ENCODE results near the gene ACTG1.

ACTG1 gene

DNA sequence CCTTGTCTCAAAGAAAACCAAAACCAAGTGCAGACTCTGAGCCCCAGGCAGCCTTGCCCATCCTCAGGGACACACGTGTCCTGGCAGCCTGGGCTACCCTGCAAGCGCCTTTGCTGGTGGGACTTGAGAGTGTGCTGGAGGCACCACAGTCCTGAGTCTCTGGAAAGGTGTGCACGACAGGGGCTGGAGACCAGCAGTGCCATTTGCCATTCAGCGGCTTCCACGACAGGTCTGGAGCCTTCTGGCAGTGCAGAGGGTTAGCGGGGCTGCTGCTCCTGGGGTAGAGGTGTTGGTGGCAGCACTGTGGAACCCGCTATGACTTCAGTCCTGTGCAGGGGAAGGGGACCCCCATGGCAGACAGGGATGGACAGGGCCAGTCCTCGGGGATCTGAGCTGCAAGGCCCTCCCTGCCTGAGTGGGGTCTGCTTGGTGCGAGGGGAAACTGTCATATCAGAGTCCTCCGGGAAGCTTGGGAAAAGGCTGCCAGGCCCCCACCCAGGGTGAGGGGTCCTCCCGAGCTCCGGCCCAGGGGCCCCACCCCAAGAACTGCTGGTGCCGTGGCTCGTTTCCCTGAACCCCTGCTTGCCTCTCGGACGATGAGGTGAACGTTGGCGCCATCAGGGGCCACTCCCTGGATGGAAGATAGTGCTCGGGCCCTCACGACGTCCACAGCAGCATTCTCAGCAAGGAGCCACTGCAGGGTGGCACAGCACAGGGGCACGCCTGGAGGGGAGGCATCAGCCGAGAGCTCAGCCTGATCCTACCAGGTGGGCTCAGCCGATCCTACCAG lies 32.8 kb upstream of the ACTG1 start:
- no peak for DNase-seq (ENCODE audit: low read depth)

DNA sequence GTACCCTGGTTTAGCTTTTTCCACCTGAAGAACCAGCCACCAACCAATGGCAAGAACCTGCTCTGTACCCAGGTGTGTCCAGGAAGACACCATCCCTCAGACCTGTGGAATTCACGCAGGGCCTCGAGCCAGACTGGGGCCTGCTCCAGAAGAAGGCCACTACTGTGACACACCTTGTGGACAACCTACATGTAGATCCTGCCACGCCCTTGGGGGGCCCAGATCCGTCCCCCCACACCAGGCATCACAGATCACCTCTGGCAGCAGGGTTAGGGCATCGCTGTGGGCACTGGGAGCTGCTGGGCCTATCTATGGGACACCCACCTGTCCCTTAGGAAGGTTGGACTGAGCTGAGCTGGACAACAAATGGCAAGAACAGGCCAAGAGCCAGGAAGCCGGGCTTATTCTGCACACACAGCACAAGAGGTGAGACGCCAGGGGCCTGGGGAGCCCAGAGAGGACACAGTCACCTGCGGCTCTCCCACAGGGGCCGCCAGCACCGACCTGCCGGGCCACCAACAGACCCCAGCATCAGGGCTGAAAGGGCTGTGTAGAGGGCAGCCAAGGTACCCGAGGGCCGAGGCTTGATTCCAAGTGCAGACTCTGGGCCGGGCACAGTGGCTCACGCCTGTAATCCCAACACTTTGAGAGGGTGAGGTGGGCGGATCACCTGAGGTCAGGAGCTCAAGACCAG lies 31.8 kb upstream of the ACTG1 start:
- no peak for DNase-seq (ENCODE audit: low read depth)

DNA sequence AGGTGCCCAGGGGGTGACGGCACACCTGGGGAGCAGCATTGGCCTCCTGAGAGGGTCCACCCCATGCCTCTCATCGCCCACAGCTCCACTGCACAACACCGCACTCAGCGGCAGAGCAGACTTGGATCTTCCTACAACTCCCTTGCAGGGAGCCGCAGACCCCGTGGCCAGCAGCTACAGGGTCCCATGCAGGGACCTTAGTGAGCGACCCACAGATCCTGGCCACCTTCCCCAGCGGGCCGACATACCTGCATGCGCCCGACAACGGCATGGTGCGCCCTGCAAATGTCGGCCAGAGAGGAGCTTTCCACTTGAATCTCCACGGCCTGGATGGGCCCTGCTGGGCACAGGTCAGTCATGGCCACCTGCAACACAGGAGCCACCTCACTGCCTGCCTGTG lies 31.2 kb upstream of the ACTG1 start:
- no peak for DNase-seq (ENCODE audit: low read depth)

DNA sequence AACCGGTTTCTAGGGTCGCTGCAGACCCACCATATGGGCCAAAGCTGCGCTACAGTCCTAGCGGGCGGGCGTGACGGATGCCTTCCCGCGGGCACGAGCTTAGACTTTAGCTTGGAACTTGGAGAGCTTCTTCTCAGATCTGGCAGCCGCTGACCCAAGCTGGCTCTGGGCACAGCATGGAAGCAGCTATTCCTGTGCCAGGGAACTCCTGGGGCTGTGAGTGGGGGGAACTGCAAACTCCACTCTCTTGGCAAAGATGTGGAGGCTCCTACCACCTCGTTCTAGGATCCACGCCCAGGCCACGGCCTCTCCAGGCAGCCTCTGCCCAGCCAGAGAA lies 30.7 kb upstream of the ACTG1 start:
- no peak for DNase-seq (ENCODE audit: low read depth)

DNA sequence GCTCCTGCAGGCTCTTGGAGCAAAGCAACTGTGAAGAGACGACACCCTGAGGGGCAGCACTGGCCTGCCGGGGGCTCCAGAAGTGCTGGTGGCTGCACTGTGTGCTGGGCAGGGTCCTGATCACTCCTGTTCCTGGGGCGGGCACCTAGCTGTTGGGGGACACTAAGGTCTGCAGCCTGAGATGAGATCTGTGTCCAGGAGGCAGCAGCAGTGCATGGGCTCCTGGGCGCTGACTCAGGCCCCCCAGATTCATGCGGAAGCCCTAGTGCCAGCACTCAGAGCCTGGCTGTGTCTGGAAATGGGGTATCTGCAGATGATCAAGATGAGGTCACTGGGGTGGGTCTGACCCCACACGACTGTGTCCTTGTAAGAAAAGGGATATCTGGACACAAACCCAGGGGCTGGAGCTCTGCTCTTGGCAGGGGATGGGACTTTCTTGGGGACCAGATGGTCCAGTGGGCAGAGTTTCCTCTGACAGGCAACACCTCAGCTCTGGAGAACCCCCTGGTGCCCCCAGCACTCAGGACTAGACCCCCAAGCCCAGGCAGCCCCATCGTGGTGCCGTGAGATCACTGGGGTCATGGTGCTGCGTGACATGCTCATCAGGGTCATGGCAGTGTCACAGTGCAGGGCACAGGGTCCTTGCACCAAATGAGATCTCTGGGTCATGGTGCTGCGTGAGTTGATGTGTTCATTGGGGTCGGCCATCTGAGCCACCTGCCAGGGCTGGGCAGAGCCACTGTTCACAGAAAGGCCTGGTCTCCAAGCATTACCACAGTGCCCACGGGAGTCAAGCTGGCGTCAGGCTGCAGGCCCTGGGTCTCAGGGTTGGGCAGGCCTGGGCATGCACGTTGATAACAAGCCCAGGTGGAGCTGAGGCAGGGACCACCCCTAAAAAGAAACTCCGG lies 30.1 kb upstream of the ACTG1 start:
- no peak for DNase-seq (ENCODE audit: low read depth)

DNA sequence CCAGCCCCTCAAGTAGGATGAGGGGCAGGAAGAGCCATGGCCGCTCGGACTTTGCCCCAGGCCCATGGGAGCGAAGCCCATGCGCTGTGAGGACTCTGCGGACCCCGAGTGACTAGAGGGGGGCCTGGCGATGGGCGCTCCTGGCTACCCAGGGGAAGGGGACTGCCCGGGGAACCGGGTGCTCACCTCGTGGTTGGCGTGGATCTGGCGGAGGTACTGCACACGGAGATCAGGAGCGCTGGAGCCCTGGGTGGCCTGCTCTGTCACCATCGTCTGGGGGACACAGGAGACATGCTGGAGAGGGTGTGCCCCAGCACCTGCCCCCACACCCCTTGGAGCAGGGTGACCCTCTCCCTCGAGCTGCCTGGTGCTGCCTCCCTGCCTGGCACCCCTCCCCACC lies 28.5 kb upstream of the ACTG1 start:
- DNase-seq (ENCODE audit: low read depth): no peak

DNA sequence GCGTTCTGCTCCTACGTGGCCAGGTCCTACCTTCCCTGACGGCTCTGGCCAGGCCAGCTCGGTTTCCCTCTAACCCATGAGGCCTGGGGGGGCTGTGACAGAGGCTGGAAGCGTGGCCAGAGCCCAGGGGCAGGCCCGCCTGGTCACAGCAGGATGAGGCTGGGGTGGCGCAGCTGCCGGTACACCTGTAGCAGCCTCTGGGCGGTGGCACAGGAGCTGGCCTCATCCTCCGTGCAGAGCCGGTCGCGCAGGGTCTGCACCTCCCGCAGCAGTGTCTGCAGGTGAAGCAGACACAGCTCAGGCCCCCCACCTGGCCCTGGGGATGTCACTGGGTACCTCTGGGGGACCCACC lies 28.1 kb upstream of the ACTG1 start:
- DNase-seq (ENCODE audit: low read depth): no peak

DNA sequence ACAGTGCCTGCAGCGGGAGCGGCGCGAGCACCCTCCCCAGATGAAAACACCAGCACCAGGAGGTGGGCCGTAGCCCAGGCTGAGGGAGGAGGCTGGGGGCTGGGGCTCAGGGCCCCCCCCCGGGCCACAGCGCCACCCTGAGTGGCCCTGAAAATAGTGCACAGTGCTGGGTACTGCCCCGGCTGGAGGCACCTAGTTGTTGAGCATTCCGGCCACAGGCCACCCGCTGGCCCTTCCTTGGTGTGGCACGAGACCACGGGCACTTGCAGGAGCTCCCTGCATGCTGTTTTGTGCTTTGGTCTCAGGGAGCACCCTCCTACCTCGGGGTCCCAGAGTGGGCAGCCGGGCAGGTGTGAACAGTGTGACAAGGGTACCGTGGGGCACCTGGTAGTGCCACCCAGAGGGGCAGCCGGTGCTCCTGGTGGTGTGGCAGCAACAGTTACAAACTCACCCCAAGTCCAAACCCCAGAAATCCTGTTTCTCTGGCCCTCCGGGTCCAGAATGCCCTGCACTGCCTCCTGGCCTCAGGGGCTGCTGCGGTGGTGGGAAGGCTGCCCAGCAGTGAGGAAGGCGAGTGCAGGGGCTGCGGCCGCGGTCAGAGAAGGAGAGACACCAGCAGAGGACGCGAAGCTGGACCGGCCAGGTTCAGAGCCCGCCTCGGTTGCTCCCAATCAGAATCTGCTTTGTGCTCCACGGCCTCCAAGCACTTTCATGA lies 27.5 kb upstream of the ACTG1 start:
- no peak for DNase-seq (ENCODE audit: low read depth)

DNA sequence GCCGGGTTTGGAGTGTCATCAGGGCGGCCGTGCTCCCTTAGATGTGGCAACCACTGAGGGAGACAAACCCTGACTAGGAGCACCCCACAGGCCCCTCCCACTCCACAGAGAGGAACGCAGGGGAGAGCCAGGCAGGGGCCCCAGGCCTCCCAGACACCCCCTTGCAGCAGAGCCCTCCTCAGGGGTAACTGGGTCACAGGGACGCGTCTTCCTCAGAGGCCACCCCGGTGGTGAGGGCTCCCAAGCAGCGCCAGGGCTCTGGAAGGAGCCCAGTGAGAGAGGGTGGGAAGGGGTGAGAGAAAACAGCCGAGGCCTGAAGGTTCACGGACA lies 26.9 kb upstream of the ACTG1 start:
- DNase-seq (ENCODE audit: low read depth): no peak

DNA sequence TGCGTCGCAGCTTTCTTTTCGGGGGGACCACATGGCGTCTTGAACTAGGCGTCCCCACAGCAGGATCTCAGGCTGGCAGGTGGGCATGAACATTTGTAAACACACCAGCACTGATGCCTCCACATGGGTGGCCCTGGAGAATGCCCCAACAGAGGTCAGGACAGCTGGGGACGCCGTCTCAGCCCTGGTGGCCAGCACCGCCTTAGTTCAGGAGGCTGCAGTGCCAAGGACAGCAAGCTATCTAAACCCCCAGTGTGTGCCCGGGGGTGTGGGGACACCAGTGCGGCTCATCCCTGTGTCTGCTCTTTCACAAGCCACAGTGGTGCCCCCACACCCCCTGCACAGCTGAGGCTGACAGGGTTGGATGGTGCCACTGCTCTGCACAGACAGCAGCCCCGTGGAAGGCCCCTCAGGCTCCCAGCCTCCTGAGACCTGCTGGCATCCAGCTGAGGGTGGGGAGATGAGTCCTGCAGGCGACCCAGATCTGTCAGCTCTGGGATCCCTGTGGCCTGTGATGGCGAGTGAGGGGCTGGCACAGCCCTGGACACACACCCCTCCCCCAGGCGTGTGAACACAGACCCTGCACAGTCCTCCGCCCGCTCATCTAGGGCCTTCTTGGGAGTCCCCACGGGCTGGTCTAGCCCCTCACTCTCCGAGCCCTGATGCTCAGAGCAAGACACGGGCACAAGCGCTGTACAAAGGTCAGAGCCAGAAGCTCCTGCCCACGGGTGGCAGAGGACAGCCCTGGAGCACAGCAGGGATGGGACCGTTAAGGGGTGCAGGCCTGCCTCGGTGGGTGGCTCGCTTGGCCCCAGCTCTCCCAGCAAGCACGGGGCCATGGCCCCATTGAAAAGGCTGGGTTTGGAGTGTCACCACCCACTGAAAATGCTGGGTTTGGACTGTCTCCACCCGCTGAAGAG lies 26.3 kb upstream of the ACTG1 start:
- DNase-seq (ENCODE audit: low read depth): no peak

DNA sequence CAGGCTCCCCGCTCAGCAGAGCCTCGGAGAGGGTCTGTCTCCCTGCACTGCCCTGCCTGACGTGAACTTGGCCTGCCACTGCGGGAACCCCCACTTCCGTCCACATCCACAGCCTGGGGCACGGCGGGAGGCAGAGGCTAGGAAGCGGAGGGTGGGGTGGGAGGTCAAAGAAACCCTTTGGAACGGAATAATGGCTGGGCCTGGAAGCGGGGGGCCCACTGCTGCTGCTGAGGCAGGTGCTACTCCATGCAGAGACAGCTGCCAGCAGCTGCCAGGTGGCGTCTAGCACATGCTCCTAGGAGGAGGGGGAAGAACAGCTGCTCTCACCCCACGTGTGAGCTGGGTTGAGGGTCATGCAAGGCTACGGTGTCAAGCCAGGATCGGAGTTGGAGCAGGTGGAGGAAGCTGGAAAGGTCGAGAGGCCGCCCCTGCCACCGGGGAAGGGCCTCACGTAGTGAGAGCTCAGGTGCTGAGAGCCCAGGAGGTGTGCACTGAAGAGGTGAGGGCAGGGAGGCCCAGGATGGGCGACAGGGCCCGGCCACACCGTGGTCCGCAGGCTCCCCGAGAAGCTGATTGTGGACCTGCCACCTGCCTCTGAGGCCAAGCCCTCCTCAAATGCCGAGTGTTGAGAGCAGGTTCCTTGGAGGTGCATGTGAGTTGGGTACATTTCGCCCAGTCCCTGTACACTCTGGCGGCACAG lies 25.4 kb upstream of the ACTG1 start:
- no peak for DNase-seq (ENCODE audit: low read depth)

DNA sequence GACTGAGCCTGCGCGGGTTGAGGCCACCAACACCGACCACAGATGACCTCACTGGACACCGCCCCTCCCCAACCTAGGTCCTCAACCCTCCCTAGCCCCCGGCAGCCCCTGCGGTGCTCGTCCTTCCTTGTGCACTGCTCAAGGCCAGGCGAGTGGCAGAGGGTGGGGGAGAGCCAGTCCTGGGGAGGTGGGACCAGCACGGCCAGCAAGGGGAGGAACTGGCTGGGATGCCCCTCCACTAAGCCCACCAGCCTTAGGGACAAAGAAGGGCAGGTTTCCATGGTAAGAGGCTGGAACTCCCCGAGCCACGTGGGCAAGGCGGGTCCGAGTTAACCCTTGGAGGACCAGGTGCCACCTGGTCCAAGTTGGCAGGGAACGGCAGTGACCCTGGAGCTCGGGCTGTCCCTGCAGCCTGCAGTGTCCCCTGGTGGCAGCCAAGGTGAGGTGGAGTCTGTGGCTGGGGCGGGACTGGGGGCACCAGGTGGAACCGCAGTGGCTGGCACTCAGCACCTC lies 24.8 kb upstream of the ACTG1 start:
- DNase-seq (ENCODE audit: low read depth): no peak

DNA sequence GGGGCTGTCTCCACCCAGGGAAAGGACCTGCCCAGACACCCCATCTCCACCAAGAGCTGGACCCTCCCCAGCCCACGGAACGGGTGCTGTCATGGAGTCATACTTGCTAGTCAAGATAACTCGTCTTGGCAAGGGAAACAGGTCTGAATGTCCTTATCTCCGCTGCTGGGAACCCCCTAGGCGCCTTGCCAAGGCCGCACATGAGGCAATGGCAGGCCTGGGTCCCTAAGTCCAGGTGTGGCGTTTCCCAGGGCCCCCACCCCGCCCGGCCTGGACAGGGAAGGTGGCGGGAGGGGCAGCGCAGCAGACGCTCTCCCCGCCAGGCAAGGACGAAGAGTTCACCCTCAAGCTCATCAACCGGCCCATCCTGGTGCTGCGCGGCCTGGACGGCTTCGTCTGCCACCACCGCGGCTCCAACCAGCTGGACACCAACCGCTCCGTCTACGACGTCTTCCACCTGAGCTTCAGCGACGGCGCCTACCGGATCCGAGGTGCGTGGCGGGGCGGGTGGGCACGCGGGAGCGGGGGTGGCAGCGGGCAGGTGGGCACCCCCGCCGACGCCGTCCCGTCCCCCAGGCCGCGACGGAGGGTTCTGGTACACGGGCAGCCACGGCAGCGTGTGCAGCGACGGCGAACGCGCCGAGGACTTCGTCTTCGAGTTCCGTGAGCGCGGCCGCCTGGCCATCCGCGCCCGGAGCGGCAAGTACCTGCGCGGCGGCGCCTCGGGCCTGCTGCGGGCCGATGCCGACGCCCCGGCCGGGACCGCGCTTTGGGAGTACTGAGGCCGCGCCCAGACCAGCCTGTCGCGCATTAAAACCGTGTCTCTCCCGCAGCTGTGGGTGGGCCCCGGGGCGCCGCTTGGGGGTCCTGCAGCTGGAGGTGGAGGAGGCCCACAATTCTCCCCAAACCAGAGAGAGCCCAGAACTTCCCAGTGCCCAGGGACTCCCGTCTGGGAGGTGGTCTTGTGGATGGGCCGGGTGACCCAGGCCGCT lies 24.0 kb upstream of the ACTG1 start:
- DNase-seq (ENCODE audit: low read depth): no peak

DNA sequence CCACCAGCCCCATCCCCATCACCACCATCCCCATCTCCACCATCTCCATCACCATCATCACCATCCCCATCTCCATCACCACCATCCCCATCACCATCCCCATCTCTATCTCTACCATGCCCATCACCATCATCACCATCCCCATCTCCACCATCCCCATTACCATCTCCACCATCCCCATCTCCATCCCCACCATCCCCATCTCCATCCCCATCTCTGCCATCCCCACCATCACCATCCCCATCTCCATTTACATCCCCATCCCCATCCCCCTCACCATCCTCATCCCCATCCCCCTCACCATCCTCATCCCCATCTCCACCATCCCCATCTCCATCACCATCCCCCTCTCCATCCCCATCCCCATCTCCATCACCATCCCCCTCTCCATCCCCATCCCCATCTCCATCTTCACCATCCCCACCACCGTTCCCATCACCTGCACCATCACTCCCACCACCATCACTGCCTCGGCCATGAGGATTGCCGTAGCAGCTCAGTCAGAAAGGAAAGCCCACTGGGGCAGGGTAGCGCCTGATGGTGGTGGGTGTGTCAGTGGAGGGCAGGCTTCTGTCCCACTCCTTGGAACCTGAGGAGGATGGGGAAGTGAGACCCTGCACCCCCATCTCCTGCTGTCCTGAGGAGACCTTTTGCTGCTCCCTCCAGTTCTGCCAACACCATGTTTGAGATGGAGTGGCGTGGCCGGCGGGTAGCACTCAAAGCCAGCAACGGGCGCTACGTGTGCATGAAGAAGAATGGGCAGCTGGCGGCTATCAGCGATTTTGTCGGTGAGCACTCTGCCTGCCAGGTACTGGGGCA lies 23.1 kb upstream of the ACTG1 start:
- DNase-seq (ENCODE audit: low read depth): no peak

DNA sequence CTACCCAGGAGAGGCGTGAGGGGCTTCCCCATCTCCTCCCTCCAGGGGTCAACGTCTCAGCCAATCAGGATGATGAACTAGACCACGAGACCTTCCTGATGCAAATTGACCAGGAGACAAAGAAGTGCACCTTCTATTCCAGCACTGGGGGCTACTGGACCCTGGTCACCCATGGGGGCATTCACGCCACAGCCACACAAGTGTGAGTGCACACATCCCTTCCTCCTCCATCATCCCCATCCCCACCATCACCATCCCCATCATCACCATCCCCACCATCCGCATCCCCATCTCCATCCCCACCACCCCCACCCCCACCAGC lies 22.4 kb upstream of the ACTG1 start:
- DNase-seq (ENCODE audit: low read depth): no peak

DNA sequence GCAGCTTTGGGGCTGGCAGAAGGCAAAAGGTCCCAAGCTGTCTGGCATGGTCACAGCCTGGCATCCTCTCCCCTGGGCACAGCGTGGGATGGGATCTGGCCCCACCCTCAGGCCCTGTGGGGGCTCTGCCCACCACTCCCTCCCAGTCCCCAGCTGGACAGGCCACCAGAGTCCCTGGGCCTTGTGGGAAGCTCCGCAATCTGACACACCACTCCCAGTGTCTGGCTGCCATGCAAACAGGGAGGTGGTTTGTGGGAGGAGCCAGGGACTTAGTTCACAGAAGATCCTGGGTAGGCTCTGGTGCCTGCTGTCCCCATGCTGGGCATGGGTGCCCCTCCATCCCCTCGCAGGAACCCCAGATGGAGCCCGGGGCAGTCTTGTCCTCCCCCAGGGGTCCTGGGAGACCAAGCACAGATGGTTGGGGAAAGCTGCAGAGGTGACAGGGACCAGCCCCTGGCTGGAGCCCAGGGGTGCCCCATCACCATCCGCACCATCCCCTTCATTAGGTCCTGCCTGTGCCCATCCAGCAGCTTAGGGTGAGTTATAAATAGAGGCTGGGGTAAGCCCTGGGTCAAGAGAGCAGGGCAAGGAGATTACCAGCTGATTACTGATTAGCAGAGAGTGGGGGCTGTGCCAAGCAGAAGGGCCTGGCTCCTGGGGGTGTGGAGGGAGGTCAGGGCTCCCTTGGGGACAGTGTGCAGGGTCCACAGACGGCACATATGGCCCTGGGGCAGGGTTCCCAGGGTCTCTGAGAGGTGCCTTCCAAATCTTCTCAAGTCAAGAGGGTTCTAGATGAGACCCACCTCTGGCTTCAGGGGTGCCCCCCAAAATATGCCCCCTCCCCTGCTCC lies 21.8 kb upstream of the ACTG1 start:
- no peak for DNase-seq (ENCODE audit: low read depth)

DNA sequence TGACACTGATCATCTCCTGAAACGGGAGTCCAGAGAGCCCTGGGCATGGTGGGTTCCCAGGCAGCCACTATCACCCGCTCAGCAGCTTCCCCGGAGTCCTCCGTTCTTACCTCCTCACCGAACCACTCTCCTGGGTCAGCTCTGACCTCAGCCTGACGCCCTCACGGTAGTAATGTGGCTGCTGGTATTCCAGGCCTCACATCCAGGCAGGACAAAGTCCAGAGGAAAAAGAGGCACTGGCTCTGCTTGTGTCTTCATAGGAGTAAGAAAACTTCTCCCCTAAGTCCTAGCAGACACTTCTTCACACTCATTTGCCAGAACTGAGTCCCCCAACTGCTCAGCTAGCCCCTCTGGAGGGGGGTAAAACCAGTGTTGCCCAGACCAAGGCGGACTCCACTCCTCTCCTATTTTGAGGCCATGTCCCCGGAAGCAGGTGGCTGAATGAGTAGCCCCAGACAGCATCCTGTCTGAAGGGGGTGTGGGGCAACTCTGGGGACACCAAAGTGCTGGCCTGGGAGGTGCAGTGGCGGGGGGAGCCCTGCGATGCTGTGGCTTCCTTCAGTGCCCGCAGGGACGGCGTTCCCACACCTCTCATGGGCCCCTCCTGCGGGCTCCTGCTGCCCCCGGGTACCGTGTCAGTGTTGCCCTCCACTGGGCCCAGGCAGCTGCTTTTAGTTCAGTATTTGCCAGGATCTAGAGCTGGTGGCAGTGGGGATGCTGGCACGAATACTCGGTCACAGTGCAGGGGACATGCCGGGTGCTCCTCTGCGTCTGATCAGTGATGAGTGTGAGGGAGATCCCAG lies 20.9 kb upstream of the ACTG1 start:
- no peak for DNase-seq (ENCODE audit: low read depth)
